OCI-M2 (cell line): Measurements from ENCODE around the gene SLC30A1.
A peak's percentile ranks its signal among the peaks of the same experiment; 100 is the strongest.
"Not testable (repeated sequence)": the region's sequence is repeated elsewhere in the genome, so short reads cannot be mapped to it uniquely, and the experiment has no call there.

Experiments
- DNase-seq: peaks from one replicate; lab custom pipeline; 2025; ENCODE audit not compliant: unreplicated experiment; lab: John Stamatoyannopoulos, UW

Gene SLC30A1

GRCh38 chr1:211578640-211579439, at the start of gene SLC30A1:
Gene SLC30A1, minus strand, starts transcription at chr1:211579161. Its CDS starts 549 bp downstream, at chr1:211578612.
- DNase-seq, result peak; percentile 19

DNA sequence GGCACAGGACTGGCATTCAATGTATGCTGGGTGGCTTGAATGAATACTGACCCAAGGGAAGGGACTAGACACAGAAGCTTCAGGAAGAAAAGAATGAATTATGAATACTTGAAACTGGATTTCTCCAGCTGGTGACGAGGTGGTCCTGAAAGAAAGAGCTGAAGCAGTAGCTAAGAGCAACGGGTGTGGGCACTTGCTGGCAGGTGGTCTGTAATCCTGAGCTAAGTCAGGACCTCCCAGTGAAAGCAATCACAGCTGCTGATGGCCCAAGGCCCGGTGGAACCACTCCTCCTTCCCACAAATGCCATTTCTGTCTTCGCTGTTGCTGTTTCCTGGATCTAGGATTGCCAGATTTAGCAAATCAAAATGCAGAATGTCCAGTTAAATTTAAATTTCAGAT, 49.5 kb upstream of the SLC30A1 start:
- no peak for DNase-seq

DNA sequence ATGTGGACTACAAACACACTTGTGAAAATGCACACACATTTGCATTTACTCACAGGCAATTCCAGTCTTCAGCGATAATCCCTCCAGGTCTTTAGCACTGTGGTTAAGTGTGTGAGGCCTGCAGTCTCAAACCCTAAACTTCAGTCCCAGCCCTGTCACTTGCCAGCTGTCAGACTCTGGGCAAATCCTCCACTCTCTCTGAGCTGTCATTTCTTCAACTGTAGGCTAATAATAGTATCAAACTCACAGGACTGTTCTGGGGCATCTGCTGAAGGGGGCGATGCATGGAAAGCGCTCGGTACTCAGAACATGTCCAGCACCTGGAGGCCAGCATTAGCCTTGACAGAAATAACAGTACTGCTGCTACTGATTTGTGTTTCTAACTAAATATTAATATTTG, 48.3 kb upstream of the SLC30A1 start:
- DNase-seq, result no peak

- DNase-seq, result not testable (repeated sequence)
Observed at GRCh38 chr1:211625866-211626265, 46.9 kb upstream of the SLC30A1 start.

- no peak for DNase-seq
Observed at GRCh38 chr1:211625040-211625439, 46.1 kb upstream of the SLC30A1 start.

- DNase-seq, result no peak
Observed at GRCh38 chr1:211623515-211623914, 44.6 kb upstream of the SLC30A1 start.

DNA sequence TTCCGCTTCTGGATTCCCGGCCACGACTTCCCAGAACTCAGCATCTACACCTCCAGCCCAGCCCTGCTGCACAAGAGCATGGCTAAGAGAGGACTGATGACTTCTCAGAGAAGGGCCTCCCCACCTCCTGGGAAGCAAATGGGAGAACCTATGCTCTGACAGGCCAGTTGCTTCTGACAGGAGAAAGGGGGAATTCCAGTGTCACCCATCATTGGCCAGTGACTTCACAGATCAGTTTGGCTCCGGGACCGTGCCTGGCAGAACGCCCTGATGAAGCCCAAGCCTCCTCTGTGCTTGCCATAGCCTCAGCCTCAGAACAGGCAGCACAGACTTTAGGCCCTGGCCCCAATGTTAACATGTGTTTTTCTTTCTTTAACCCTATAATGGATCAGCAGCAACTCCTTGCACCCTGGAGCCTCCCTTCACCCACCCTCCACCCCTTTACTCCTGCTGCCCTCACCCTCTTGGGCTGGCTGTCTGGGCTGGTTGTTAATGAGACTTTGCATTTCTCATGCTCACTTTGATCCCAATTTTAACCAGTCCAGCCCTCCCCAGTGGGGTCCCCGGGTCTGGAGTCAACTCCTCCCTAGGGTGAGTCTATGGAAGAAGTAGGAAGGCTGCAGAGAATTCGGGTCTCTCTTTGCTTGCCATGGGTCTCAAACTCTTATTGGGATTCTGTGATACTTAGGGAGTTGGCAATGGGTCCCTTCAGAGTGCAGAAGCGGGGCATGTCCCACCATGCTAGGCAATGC, 42.7 kb upstream of the SLC30A1 start:
- no peak for DNase-seq

GRCh38 chr1:211620097-211620496, 41.1 kb upstream of the SLC30A1 start:
- DNase-seq, result no peak

DNA sequence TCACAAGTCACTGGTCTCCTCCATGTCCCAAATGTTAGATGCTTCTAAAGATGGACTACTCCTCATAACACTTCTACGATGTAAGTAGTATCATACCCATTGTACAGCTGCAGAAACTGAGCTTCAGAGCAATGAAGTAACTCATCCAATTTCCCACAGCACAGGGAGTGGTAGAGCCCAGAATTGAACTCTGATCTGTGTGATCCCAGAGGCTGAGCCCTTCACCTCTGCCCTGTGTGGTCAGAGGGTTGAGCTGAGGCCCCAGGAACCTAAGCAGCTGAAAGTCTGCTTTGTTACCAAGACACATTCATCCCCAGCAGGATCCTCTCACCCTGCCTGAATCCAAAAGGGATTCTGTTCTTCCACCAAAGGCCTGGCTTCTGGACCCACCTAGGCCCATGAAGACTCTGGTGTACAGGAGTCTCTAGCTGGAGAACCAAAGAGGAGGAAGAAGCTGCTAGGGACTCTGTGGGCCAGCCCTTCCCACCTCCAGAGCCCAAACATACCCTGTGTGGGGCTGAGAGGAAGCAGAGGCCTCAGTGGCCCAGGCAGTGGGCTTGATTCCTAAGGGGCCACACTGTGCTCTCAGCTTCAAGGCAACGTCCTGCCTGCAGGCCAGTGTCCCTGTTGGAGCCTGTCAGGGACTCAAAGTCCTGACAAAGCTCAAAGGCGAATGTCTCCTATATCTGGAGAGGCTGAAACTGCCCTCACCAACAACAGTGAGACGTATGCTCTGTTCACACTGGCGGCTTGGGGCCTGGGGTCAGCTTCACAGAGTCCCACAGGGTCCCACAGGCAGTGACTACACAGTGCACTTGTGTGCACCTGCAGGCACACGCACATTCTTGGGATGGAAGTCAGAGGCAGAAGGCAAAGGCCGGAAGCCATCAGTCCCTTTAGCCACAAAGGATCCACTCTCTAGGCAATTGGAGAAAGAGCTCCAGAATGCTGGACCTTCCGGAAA, 40.4 kb upstream of the SLC30A1 start:
- no peak for DNase-seq

DNA sequence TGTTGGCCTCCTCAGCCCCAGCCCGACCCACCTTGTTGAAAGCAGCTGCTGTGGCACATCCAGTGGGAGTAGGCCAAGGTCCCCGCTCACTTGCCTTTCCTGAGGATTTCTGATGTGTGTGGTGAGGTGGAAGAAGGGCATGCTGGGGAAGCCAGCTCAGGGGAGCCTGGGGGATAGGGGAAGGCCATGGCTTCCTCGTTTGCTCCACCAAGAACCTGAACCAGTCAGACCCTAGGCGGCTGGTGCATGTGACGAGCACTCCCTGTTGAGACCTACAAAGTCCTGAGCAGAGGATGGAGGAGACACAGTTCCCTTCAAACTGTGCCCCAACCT, 38.0 kb upstream of the SLC30A1 start:
- DNase-seq, result no peak

DNA sequence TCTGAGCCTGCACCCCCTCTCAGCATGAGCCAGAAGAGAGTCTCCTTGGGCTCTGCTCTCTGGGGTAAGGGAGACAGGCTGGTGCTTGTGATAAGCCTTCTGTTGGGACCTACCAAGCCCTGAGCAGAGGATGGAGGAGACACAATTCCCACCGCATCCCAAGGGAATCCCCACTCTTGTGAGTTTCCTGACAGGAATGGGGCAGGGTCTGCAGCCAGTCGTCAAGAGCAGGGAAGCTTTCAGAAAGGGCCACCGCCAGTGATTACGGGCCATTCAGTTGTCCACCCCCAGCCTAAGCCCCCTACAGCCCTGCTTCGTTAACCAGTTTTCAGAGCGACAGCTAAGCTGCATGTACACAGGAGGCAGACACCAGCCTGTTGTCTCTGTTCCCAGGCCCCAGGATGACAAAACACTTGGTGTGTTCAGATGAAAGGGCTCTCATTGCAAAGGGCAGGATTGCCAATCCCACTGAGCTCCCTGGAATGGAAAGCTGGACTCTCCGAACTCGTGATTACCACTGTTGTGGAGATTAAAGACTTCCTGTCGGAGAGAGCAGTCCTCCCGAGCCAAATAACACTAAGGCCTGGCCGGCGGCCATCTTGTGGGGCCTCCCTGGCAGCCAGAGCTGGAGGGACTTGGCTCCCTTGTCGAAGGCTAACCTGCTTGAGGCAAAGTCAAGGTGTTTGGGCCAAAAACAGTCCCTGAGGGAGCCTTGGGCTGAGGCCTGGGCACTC, 37.4 kb upstream of the SLC30A1 start:
- no peak for DNase-seq

DNA sequence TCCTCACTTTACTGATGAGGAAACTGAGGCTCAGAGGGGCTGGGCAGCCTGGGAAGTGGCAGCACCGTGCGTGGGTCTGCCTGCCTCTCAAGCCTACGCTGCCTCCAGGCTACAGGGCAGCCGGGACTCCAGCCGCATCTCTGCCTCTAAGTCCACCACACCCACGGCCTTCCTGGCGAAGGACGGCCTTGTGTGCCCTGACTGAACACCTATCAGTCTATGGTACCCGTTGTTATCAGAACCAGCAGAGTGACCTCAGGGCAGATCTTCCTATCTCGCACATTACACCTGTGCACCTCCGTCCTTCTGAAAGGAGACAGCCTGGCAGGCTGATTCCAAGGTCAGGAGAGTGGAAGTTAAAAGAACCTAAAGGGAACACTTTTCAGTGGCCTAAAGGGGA, 35.7 kb upstream of the SLC30A1 start:
- DNase-seq, result no peak

- DNase-seq, result no peak
Observed at GRCh38 chr1:211613951-211614350, 35.0 kb upstream of the SLC30A1 start.

GRCh38 chr1:211613108-211613947, 34.4 kb upstream of the SLC30A1 start:
- DNase-seq, result no peak

DNA sequence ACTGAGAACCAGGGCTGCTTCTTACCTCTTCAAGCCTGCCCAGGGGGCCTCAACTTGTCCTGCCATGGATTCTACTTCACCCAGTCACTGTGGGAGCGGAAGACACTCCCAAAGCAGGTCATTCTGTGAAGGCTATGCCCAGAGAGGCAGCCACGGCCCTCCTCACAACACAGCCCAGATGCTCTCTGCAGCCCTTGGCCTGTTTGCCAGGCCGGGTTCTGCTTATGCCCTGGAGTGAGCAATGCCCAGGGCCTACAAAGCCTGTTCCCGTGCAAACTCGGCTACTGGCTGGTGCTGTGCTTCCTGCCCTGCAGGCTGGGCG, 33.8 kb upstream of the SLC30A1 start:
- DNase-seq, result no peak

- DNase-seq, result no peak
Observed at GRCh38 chr1:211611818-211612217, 32.9 kb upstream of the SLC30A1 start.

DNA sequence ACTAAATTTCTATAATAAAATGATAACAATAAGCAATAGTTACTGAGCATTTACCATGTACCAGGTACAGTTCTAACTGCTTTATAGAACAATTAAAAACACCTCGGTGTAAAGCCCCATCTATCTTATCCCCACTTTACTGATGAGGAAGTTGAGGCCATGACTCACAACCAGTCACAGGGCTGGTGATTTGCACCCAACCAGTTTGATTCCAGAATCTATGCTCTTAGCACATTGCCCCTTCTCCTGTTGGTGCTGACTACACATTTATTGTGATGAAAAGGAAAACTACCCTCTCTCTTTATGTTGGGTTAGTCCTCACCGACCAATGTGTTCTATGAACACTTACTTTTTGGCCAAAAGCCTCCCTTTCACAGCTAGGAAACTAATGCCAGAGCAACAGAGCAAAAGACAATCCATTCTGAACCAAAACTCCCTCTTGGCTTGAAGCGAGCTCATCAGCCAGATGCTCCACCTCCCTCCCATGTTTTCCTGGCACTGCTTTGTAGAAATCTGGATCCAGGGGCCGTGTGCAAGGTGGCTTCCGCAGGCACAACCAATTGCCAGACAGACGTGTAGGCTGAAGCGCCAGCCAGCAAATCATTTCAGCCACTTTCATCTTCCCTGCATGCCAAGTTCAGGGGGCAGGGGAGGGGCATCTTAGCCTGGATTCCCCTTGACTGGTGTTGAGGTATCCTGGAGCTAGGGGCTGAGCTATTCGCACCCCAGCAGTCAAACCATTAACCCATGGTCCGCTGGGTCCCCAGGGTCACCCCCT, 32.0 kb upstream of the SLC30A1 start:
- DNase-seq, result no peak

GRCh38 chr1:211609120-211610024, 30.4 kb upstream of the SLC30A1 start:
- no peak for DNase-seq
